Neural cell (in vitro differentiated cells): ENCODE measurements around the gene GBA2. TPM values are rescaled to one million over a fixed set of nuclear protein-coding genes. Genes with fewer than 3 reads are reported as not detected.

Experiments used
- H2AFZ ChIP-seq: fragments of 200-600, 300-800 bp; sonication (generic), shearing (Covaris generic); 2 replicates; pipeline ENCODE4 v1.6.0; 2014; ENCODE audit warnings: low read depth, mild to moderate bottlenecking, antibody characterized with exemption, low read length, moderate library complexity
- H3F3A ChIP-seq: fragments of 200-600 bp; shearing (Covaris generic); 2 replicates; pipeline ENCODE4 v1.6.1; 2016; ENCODE audit warnings: mild to moderate bottlenecking, moderate library complexity, mixed read lengths, antibody characterized with exemption, low read length; ENCODE audit not compliant: insufficient read depth, poor library complexity, severe bottlenecking
- H3K27ac ChIP-seq: fragments of 200-600, 300-800 bp; sonication (generic), shearing (Covaris generic); 2 replicates; pipeline ENCODE4 v1.5.1; 2014; ENCODE audit warnings: mild to moderate bottlenecking, low read length, moderate library complexity
- H3K27me3 ChIP-seq: fragments of 300-800, 200-600 bp; sonication (generic), shearing (Covaris generic); 2 replicates; pipeline ENCODE4 v1.6.0; 2014; ENCODE audit warnings: mild to moderate bottlenecking, low read depth, low read length, moderate library complexity; ENCODE audit not compliant: insufficient read depth
- H3K36me3 ChIP-seq: fragments of 300-800, 200-600 bp; sonication (generic), shearing (Covaris generic); 2 replicates; pipeline ENCODE4 v1.5.1; 2014; ENCODE audit warnings: mild to moderate bottlenecking, antibody characterized with exemption, low read length, moderate library complexity; ENCODE audit not compliant: insufficient read depth
- H3K4me2 ChIP-seq: fragments of 300-800, 200-600 bp; sonication (generic), shearing (Covaris generic); 2 replicates; pipeline ENCODE4 v1.6.0; 2014; ENCODE audit warnings: mild to moderate bottlenecking, low read length
- H3K4me3 ChIP-seq: fragments of 300-800, 200-600 bp; sonication (generic), shearing (Covaris generic); 2 replicates; pipeline ENCODE4 v1.5.1; 2014; ENCODE audit warnings: mild to moderate bottlenecking, low read length, moderate library complexity
- H3K79me2 ChIP-seq: fragments of 200-600 bp; shearing (Covaris generic); replicated peaks from 2 replicates; pipeline ENCODE4 v1.6.0; 2014; ENCODE audit warnings: mild to moderate bottlenecking, low read length, moderate library complexity; ENCODE audit not compliant: insufficient read depth
- H3K9ac ChIP-seq: fragments of 300-800, 200-600 bp; sonication (generic), shearing (Covaris generic); 2 replicates; pipeline ENCODE4 v1.6.1; 2016; ENCODE audit warnings: mild to moderate bottlenecking, low read length, mixed read lengths
- H3K9me2 ChIP-seq: fragments of 200-600 bp; shearing (Covaris generic); 2 replicates; pipeline ENCODE4 v1.6.1; 2016; ENCODE audit warnings: mild to moderate bottlenecking, low read length, mixed read lengths; ENCODE audit not compliant: insufficient read depth
- H3K9me3 ChIP-seq: fragments of 200-600, 300-800 bp; sonication (generic), shearing (Covaris generic); 2 replicates; pipeline ENCODE4 v1.6.1; 2016; ENCODE audit warnings: mild to moderate bottlenecking, mixed run types, low read length, moderate library complexity, mixed read lengths
- H4K20me1 ChIP-seq: fragments of 200-600 bp; shearing (Covaris generic); 2 replicates; pipeline ENCODE4 v1.6.1; 2016; ENCODE audit warnings: mild to moderate bottlenecking, mixed run types; ENCODE audit not compliant: insufficient read depth
- CTCF ChIP-seq: fragments of 450-650 bp; IDR thresholded peaks from 2 replicates; pipeline ENCODE4 v1.5.1; 2014; ENCODE audit warnings: antibody characterized with exemption, mild to moderate bottlenecking, moderate library complexity; ENCODE audit not compliant: poor library complexity, severe bottlenecking
- EP300 ChIP-seq: fragments of 450-650 bp; conservative IDR thresholded peaks from 2 replicates; pipeline ENCODE4 v1.6.1; 2014; ENCODE audit warnings: antibody characterized with exemption, mild to moderate bottlenecking, moderate library complexity; ENCODE audit not compliant: poor library complexity, severe bottlenecking
- EZH2 ChIP-seq: fragments of 200-600, 300-800 bp; shearing (Covaris generic), sonication (generic); IDR thresholded peaks from 2 replicates; pipeline ENCODE4 v1.6.1; 2014; ENCODE audit warnings: antibody characterized with exemption, low read length, borderline replicate concordance, mild to moderate bottlenecking; ENCODE audit not compliant: insufficient read depth, poor library complexity, severe bottlenecking
- MXI1 ChIP-seq: fragments of 450-650 bp; conservative IDR thresholded peaks from 2 replicates; pipeline ENCODE4 v1.6.1; 2014; ENCODE audit warnings: antibody characterized with exemption, mild to moderate bottlenecking; ENCODE audit not compliant: poor library complexity, severe bottlenecking
- POLR2AphosphoS5 ChIP-seq: IDR thresholded peaks from 2 replicates; pipeline ENCODE4 v1.6.1; 2012
- RAD21 ChIP-seq: fragments of 450-650 bp; conservative IDR thresholded peaks from 2 replicates; pipeline ENCODE4 v1.6.1; 2014; ENCODE audit warnings: antibody characterized with exemption, mild to moderate bottlenecking, moderate library complexity
- REST ChIP-seq: IDR thresholded peaks from 2 replicates; pipeline ENCODE4 v1.6.1; 2012; ENCODE audit warnings: borderline replicate concordance
- SMC3 ChIP-seq: fragments of 450-650 bp; conservative IDR thresholded peaks from 2 replicates; pipeline ENCODE4 v1.6.1; 2014; ENCODE audit warnings: antibody characterized with exemption, mild to moderate bottlenecking, moderate library complexity; ENCODE audit not compliant: poor library complexity
- TAF1 ChIP-seq: IDR thresholded peaks from 2 replicates; pipeline ENCODE4 v1.6.1; 2012; ENCODE audit warnings: low read depth
- polyA plus RNA-seq: library from polyadenylated mRNA; depleted of rRNA; stranded (reverse); fragments of >200 nt; gene quantifications from 2 replicates; pipeline ENCODE4 v1.2.3, GENCODE V29; 2014

GBA2 gene
- polyA plus RNA-seq, 1 donor from 2014 or later, result 113 TPM

DNA sequence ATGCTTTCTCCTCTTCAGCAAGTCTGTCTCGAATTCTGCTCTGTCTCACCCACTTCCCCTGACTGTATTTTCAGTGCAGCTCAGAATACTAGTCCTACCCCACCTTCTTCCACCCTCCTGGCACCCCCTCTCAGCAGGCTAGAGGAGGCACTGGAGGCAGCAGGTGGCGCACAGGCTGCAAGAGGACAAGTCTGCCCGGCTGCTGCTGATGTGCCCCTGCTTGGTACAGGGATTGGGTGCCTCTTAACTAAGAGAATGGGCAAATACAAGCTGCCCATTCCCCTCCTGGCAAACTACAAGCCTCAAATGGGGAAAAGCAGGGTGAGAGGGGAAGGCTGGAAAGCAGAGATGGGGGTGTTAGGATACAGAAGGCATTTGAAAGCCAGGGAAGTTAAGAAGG is 22.1 kb downstream of the GBA2 start:
- no peak for TF ChIP-seq CTCF
- TF ChIP-seq TAF1, result no peak
- no peak for TF ChIP-seq RAD21
- Histone ChIP-seq H3K27ac (no peak overlapping the region), H3K79me2 (peaks cover 31% of the 10 kb centered on the region), H3K4me3 (no peak overlapping the region), H4K20me1 (no peaks in the 10 kb centered on the region), H3K36me3 (no peaks in the 10 kb centered on the region), H3K4me2 (no peak overlapping the region), H2AFZ (no peak overlapping the region), H3F3A (no peaks in the 10 kb centered on the region), H3K9ac (no peak overlapping the region), H3K27me3 (no peaks in the 10 kb centered on the region), H3K9me3 (no peaks in the 10 kb centered on the region), H3K9me2 (no peaks in the 10 kb centered on the region)

GRCh38 chr9:35725362-35725761 is 23.7 kb downstream of the GBA2 start:
- Histone ChIP-seq H3K27ac (no peak overlapping the region), H3K9me3 (no peaks in the 10 kb centered on the region), H3K9ac (no peak overlapping the region), H3K36me3 (no peaks in the 10 kb centered on the region), H3K9me2 (no peaks in the 10 kb centered on the region), H2AFZ (no peak overlapping the region), H3K79me2 (peaks cover 17% of the 10 kb centered on the region), H3F3A (no peaks in the 10 kb centered on the region), H4K20me1 (no peaks in the 10 kb centered on the region), H3K4me2 (no peak overlapping the region), H3K4me3 (no peak overlapping the region), H3K27me3 (no peaks in the 10 kb centered on the region)
- no peak for TF ChIP-seq RAD21
- no peak for TF ChIP-seq CTCF
- no peak for TF ChIP-seq EZH2
- TF ChIP-seq MXI1, result no peak
- no peak for TF ChIP-seq POLR2AphosphoS5
- no peak for TF ChIP-seq TAF1
- no peak for TF ChIP-seq SMC3
- TF ChIP-seq EP300, result no peak
- no peak for TF ChIP-seq REST
